GM20000 (cell line): Measurements from ENCODE around the gene SNX5.

Source experiments
- DNase-seq: peaks from one replicate; pipeline ENCODE4 v3.0.0; 2012; ENCODE audit warnings: low spot score
- TF ChIP-seq, protein P1 (sequence below): IDR thresholded peaks from 2 replicates; pipeline ENCODE4 v1.5.1; 2012; ENCODE audit warnings: mild to moderate bottlenecking, control low read depth; ENCODE audit errors: extremely low read depth, missing control alignments

Gene SNX5

GRCh38 chr20:18001131-18001921 lies 32.7 kb upstream of the SNX5 start:
- no peak for DNase-seq
- TF ChIP-seq, protein P1, sequence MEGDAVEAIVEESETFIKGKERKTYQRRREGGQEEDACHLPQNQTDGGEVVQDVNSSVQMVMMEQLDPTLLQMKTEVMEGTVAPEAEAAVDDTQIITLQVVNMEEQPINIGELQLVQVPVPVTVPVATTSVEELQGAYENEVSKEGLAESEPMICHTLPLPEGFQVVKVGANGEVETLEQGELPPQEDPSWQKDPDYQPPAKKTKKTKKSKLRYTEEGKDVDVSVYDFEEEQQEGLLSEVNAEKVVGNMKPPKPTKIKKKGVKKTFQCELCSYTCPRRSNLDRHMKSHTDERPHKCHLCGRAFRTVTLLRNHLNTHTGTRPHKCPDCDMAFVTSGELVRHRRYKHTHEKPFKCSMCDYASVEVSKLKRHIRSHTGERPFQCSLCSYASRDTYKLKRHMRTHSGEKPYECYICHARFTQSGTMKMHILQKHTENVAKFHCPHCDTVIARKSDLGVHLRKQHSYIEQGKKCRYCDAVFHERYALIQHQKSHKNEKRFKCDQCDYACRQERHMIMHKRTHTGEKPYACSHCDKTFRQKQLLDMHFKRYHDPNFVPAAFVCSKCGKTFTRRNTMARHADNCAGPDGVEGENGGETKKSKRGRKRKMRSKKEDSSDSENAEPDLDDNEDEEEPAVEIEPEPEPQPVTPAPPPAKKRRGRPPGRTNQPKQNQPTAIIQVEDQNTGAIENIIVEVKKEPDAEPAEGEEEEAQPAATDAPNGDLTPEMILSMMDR: no peak

DNA sequence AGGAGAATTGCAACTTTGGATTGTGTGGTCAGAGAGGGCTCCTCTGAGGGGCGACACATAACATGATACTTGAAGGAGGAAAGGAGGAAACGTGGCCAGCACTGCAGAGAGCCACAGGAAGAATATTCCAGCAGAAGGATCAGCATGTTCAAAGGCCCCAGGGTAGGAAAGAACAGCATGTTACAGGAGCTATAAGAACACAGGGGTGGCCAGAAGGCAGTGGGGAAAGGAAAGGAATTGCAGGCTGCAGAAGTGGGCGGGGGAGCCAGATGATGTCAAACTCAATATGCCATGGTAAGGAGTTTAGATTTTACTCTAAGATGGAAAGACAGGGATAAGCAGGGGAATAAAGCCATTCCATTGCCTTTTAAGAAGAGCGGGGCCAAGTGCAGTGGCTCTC lies 31.0 kb upstream of the SNX5 start:
- no peak for DNase-seq
- TF ChIP-seq, protein P1: no peak

GRCh38 chr20:17998446-17998845 lies 29.9 kb upstream of the SNX5 start:
- TF ChIP-seq, protein P1: no peak

DNA sequence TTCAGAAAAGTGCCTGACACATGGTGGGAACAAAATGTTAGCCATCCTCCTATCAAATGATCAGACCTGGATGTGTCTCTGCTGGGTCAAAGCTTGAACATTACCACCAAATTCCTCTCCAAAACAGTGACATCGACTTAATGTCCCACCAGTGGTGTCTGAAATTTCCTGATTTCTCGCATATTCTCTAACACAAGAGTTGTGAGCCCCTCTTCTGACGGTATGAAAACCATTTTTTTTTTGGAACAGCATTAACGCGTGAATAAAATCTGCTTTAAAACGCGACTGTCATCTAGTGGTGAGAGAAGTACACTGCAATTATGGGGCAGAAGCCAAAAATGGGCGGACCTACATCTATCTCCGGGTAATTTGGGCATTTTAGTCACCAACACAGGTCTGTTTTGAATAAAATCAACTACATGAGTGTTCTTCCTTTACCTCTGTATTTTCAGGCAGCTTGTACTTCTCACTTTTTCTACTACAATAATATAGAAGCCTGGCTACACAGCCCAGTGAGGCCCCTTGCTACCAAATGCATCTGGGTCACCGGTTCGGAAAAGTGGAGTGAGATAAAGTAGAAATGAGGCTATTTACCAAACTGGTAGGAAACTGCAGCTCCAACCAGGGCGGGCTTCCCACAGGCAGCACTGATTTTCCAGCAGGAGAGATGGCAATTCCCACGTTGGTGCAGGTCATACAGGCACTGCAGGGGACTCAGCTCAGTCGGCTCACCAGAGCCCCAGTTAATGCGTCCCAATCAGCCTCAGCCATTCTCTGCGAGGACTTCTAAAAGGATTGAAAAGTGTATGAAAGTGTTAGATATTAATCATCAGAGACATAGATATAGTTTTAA lies 27.6 kb upstream of the SNX5 start:
- TF ChIP-seq, protein P1: peak; percentile 94
- DNase-seq: peak; percentile 65

More at GRCh38 chr20:17998446-17998845, 29.9 kb upstream of the SNX5 start:
- DNase-seq: no peak

DNA sequence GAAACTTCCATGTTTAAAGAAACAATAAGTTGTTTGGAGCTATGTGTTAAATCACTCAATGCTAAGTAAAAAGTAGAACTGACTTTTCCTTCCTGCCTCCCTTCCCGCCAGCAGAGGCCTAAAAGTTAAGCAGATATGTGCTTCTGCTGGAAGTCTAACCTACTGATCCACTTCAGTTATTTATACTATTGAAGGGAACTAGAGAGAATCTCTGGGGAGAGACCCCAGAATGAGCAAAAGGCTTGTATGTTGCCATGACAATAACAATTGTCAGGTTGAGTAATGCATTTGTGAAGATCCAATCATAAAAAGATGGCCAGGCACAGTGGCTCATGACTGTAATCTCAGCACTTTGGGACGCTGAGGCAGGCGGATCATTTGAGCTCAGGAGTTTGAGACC lies 25.0 kb upstream of the SNX5 start:
- TF ChIP-seq, protein P1: no peak
- no peak for DNase-seq

DNA sequence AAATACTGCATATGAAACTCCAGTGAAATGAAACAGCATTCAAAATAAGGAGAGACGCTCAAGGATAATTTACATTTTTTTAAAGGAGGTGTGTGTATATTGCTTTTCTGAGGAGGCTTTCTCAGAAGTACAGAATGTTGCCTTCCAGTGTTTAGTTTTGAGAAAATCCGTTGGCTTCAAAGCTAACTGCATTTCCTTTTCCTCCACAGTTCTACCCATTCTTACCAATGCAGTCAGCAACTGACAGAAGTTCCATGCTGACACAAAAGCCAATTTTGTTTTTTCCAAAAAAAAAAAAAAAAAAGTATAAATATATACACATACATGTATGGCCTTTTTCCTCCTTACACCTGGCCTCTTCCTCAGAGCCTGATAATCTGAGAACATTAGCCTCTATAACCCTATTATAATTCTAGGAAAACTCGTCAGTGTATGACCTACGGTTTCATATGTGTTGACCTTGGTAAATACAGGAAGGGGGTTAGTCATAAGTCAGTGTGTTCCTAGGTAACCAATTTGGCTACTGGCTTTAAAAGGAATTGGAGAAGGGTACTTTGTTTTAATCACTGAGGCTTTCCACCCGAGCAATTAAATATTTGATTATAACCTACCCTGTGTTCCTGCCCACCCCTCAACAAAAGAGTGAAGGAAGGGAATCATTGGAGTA lies 24.4 kb upstream of the SNX5 start:
- DNase-seq: no peak
- TF ChIP-seq, protein P1: no peak
